ENCODE results near the gene TRIP12.
"Not testable (repeated sequence)": the region's sequence is repeated elsewhere in the genome, so short reads cannot be mapped to it uniquely, and the experiment has no call there.

Gene TRIP12

DNA sequence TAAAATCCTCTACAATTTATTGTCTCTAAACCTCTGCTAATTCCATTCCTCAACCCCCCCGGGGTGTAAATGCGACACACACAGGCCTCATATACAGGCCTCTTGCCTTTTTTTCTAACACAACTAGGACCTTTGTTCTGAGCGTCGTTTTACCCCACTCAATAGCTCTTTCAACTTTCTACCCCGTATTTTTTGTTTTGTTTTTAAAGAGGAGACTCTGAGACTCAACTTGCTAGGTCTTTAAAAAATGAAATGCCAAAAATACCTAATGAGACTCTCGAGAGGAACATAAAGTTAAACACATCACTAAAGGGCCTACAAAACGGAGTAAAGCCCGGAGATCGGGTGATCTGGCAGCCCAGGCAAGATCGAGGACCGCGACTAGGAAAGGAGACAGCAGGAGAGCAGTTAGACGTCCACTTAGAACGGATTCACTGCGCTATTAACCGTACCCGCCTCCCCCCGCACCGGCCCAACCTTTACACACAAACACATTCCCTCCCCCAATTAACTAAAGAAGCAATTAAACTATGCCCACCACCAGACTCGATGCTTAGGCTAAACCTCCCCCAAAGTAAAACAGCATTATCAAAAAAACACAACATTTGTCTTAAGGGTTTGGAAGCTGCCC lies 1.7 kb downstream of the TRIP12 start:
- DNase-seq (ENCODE audit: low read depth in 2 of 2), result no peak

DNA sequence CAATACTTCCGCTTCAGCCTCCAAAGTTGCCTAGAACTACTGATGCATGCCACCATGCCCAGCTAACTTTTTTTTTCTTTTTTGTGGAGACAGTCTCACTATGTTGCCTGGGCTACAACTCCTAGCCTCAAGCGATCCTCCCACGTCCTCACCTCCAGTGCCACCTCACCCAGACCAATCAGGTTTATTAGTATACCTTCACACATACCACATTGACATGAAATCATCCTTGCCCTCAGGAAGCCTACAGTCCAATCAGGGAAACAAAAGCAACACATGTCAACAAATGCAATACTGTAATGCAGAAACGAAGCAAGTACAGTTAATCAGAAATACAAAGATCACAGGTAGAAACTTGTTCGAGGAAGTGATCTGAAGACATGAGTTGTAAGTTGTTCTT lies 4.0 kb downstream of the TRIP12 start:
- DNase-seq (ENCODE audit: low read depth in 2 of 2), result no peak

DNA sequence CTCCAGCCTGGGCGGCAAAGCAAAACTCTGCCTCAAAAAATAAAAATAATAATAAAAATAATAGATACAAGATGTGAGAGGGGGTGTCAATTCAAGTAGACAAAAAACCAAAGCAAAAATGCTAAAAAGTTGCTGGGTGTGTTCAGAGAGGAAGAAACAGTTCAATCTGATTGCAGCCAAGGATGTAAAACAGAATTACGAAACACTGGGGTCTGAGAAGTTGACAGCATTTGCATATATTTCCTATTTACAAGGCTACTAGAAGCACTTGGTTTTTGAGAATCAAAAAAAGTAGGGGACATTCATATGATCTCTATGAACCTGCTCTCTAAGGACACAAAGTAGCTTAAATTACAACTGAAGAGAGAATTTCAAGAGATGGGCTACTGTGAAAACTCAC lies 7.6 kb downstream of the TRIP12 start:
- DNase-seq (ENCODE audit: low read depth in 2 of 2), result no peak

GRCh38 chr2:229910832-229911412 lies 10.9 kb downstream of the TRIP12 start:
- DNase-seq (ENCODE audit: low read depth in 2 of 2), result no peak

DNA sequence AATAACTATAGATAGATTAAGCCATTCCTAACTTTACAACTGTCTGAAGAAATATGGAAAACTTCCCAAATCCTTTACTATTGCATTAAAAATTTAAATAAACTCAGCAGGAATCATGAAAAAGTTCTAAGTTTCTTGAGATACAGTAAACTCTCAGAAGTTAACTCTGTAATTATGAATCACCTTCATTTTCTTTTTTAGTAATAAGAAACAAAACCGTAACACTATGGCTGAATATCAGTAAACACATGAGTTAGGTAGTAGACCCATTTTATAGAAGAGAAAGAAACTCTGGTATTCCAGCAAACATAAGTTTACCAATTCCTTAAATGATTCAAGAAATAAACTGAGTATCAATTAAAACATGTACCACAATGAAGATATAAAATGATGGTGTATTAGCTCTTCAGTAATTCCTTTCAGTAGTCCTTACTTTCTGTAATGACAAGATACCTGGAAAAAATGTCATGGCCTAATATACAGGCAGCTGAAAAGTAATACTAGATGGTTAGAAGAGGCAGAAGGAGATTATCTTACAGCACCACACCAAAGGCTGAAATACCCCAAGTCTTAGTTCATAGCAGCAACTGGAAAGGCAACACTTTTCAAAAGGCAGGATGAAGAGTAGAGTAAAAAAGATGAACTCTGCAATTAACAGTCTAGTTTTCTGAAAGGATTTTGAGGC lies 11.5 kb downstream of the TRIP12 start:
- DNase-seq (ENCODE audit: low read depth in 2 of 2), result no peak

DNA sequence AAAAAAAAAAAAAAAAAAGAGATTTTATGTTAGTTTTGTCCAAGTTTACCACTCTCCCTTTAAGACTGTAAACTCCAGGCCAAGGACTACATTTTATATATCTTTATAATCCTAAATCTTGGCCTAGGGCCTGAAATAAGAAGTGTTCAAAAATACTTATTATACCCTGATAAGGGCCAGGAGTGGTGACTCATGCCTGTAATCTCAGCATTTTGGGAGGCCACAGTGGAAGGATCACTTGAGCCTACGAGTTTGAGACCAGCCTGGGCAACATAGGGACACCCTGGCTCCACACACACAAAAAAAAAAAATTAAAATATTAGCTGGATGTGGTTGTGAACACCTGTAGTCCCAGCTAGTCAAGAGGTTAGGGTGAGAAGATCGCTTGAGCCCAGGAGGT lies 12.7 kb downstream of the TRIP12 start:
- DNase-seq (ENCODE audit: low read depth in 2 of 2), result no peak

- no peak for DNase-seq (ENCODE audit: low read depth in 2 of 2)
Observed at GRCh38 chr2:229905601-229906000, 16.2 kb downstream of the TRIP12 start.

DNA sequence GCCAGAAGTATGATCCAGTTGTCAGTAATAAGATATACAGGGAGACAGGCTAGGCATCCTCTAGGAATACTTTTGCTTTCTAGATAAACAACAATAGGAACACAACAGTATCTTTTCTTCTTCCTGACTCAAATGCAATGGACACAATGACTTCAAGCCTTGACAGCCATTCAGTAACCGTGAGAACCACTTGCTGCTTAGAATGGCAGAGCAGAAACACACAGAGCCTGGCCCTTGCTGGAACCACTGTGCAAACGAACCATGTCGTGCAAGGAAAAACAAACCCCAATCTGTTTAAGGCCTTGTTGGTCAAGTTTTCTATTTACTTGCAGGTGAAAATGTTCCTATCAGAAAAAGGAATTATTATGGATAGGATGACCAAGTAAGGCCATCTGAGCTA lies 18.8 kb downstream of the TRIP12 start:
- DNase-seq (ENCODE audit: low read depth in 2 of 2), result no peak

DNA sequence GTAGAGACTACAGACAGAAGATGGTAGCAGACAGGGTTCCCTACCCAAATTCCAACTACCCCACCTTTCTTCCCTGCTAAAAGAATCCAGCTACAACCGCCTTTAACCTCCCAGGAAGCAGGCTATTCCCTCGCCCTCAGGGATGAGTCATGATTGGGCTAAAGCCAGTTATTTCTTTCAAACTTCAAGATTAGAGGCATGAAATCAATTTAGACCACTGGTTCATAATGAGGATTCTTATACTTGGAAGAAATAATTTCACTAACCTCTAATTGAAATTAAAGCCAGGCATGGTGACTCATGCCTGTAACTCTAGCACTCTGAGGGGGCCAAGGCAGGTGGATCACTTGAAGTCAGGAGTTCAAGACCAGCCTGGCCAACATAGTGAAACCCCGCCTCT lies 20.0 kb downstream of the TRIP12 start:
- DNase-seq (ENCODE audit: low read depth in 2 of 2), result no peak

DNA sequence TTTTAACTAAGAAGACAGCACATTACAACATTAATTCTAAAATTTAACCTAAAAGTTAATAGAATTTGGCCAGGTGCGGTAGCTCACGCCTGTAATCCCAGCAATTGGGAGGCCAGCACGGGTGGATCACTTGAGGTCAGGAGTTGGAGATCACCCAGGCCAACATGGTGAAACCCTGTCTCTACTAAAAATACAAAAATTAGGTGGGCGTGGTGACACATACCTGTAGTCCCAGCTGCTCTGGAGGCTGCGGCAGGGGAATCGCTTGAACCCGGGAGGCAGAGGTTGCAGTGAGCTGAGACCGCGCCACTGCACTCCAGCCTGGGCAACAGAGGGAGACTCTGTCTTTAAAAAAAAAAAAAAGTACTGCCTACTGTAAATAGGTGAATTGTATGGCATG lies 21.3 kb downstream of the TRIP12 start:
- DNase-seq (ENCODE audit: low read depth in 2 of 2), result not testable (repeated sequence)

DNA sequence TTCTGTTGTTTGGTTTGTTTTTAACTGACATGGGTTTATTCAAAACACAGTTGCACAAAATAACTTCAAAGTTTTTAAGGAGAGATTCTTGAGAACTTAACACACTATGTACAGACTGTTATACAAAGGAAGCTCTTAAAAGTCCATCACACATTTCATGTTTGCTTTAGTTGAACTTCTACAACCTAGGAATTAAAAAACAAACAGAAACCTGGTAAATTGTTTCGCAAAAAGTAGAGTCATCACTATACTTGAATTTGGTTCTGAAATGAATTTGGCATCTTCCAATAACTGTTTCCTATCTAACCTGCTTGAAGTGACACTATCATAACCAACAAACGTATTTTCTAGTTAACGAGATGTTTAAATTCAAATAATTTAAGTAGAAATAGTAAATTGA lies 21.8 kb downstream of the TRIP12 start:
- no peak for DNase-seq (ENCODE audit: low read depth in 2 of 2)

DNA sequence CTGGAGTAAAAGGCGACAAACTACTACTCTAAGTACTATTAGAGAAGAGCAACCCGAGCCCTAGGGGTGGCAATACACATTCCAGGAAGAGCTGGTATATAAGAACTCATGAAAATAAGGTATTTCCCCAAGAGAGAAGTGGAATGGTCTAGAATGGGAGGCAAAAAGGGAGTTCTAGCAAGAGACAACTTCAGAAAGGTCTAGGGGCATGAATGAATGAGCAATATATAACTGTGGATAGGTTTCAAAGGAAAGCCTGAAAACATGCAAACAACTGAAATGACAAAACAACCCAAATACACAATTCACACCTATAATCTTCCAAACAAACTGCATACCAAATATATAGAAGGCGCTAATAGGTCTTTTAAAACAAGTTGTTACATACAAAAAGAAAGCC lies 22.2 kb downstream of the TRIP12 start:
- no peak for DNase-seq (ENCODE audit: low read depth in 2 of 2)

DNA sequence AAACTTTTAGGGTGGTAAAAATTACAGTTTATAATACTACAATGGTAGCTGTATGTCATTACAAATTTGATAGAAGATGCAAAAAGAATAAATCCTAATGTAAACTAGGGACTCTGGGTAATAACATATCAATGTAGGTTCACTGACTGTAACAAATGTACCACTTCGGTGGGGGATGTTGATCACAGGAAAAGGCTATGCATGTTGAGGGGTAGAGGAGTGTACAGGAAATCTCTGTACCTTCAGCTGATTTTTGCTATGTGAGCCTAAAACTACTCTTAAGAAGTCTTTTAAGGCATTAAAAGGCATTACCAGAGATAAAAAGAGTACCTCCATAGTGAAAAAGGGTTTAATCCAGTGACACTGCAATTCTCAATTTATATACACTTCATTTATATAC lies 25.0 kb downstream of the TRIP12 start:
- DNase-seq (ENCODE audit: low read depth in 2 of 2), result no peak

DNA sequence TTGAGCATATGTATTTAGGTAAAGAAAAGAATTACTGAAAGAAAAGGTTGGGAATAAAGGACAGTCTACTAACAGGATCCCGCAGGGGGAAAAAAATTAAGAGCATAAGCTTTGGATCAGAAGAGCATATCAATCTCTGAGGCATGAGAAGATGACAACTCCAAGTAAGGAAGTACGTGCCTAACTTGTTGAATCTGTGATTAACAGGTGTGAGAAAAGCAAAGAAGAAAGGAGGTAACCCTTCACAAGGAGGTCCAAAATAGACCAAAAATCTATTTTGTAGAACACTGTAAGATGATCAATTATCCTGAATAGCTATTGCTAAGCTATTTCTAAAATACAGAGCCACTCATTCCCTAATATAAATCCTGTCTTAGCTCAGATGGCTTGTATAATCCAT lies 32.8 kb downstream of the TRIP12 start:
- no peak for DNase-seq (ENCODE audit: low read depth in 2 of 2)

DNA sequence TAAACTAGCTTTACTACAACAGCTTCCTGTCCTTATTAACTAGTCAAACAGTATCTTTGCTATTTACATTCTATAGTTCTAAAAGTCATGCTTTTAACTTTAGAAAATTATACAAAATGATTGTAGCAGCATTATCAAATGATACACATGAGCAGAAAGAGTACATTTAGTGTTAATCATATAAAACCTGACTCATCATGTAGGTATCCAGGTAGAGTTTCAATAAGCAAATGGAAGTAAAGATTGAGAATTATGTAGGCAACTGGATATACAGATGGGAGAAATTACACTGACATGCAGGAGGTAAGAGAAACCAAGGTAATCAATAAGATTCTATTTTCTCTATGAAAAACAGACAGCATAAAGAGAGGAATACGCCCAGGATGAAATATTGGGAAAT lies 33.8 kb downstream of the TRIP12 start:
- DNase-seq (ENCODE audit: low read depth in 2 of 2), result no peak

DNA sequence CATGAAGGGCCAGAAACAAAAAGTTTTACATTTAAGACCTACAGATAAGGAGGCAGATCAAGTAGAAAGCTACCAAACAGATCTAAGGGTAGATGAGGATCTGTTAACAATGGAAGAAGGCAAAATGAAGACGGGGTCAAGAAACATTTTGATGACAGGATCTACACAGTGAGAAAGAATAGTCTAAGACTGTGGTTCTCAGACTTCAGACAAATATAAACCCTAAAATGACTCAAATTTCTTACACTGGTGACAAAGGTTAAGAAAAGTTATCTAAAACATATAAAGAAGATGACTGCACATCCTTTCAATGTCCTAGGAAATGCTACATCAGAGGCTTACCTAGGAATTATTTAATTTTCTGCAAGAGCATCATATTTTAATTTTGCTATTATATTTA lies 34.4 kb downstream of the TRIP12 start:
- no peak for DNase-seq (ENCODE audit: low read depth in 2 of 2)

DNA sequence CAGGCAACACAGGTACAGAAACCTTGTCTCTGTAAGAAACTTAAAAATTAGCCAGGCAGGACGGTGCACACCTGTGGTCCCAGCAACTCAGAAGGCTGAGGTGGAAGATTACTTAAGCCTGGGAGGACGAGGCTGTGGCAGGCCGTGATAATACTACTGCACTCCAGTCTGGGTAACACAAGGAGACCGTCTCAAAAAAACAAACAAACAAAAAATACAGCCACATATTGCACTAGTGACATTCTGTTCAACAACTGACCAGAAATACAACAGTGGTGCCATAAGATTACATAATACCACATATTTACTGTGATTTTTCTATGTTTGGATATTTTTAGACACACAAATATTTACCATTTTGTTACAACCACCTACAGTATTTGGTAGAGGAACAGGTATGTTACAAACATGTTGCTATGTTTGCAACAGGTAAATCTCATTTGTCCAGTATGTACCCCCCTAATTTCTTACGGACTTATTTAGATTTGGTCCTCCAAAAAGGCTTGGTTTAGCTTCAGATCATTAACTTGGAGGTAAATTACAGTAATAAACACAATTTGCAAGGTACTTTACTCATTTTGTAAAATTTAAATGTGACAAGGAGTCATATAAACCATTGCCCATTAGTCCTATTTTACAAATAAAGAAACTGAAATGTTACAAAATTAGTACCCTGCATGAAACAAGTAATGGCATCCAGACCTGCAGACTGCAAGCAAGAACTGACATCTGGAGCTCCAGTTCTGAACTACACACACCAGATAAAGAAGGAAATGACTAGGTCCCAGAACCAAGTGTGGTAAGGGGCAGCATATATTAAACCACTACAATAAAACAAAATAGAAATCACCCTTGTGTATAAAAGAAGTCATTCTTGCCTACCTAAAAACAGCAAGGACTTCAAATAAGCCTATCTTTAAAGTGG lies 36.8 kb downstream of the TRIP12 start:
- DNase-seq (ENCODE audit: low read depth in 2 of 2), result no peak

- no peak for DNase-seq (ENCODE audit: low read depth in 2 of 2)
Observed at GRCh38 chr2:229882583-229882982, 39.2 kb downstream of the TRIP12 start.

DNA sequence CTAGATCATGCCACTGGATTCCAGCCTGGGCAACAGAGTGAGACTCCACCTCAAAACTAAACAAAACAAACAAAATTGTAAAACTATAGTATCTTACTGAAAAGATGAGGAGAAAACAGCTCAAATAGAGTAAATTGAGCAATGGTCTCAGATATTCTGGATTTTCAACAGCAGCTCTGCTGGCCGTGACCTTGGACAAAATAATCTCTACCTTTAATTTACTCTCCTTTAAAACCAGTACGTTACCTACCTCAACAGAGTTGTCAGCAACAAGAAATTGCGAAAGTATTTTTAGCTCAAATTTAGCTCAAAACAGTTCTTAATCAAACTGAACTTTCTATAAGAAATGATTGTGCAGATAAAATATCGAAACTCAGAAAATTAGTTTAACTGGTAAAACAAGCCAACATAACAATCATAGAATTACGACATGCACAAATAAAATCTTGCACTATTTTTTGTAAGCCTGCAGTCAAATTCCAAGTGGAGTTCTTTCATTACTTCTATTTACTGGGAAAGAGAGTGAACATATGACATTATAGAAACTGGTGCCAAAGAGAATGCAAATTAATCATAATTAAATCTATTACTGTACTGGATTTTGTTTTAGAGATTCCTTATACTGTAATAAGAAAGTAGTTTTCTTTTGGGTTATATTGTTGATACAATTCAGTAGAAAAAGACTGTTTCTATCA lies 40.8 kb downstream of the TRIP12 start:
- no peak for DNase-seq (ENCODE audit: low read depth in 2 of 2)

- DNase-seq (ENCODE audit: low read depth in 2 of 2), result no peak
Observed at GRCh38 chr2:229879191-229879950, 42.4 kb downstream of the TRIP12 start.

GRCh38 chr2:229875549-229875948 lies 46.3 kb downstream of the TRIP12 start:
- DNase-seq (ENCODE audit: low read depth in 2 of 2), result no peak

All from activated CD4-positive, alpha-beta T cell treated with anti-CD3 and anti-CD28 coated beads for 24 hours (primary cell).